Neural progenitor cell (in vitro differentiated cells): ENCODE results near the gene KATNAL1. TPM values are rescaled to one million over a fixed set of nuclear protein-coding genes. Genes with fewer than 3 reads are reported as not detected.
"Not testable (repeated sequence)": the region's sequence is repeated elsewhere in the genome, so short reads cannot be mapped to it uniquely, and the experiment has no call there.

Experiments
- DNase-seq: peaks from one replicate; pipeline ENCODE4 v3.0.0-alpha.2; 2016; ENCODE audit warnings: low spot score
- H2AFZ ChIP-seq: fragments of 200-600 bp; sonication (generic); replicated peaks from 2 replicates; pipeline ENCODE4 v1.6.1; 2016; ENCODE audit warnings: antibody characterized with exemption
- H3F3A ChIP-seq: fragments of 200-600 bp; sonication (generic); 2 replicates; pipeline ENCODE4 v1.6.1; 2016; ENCODE audit warnings: antibody characterized with exemption, low read depth
- H3K27ac ChIP-seq: fragments of 200-600 bp; sonication (generic); 2 replicates; pipeline ENCODE4 v1.5.1; 2016; ENCODE audit warnings: mild to moderate bottlenecking
- H3K27me3 ChIP-seq: fragments of 200-600 bp; sonication (generic); 2 replicates; pipeline ENCODE4 v1.6.1; 2016; ENCODE audit warnings: mild to moderate bottlenecking, moderate library complexity
- H3K36me3 ChIP-seq: fragments of 200-600 bp; sonication (generic); 2 replicates; pipeline ENCODE4 v1.5.1; 2016
- H3K4me1 ChIP-seq: fragments of 200-600 bp; sonication (generic); 2 replicates; pipeline ENCODE4 v1.6.1; 2016; ENCODE audit warnings: mixed run types
- H3K4me2 ChIP-seq: fragments of 200-600 bp; sonication (generic); 2 replicates; pipeline ENCODE4 v1.6.1; 2016
- H3K4me3 ChIP-seq: fragments of 200-600 bp; sonication (generic); 2 replicates; pipeline ENCODE4 v1.5.1; 2016
- H3K79me2 ChIP-seq: fragments of 200-600 bp; sonication (generic); 2 replicates; pipeline ENCODE4 v1.6.1; 2016; ENCODE audit warnings: low read depth
- H3K9ac ChIP-seq: fragments of 200-600 bp; sonication (generic); 2 replicates; pipeline ENCODE4 v1.6.1; 2016
- H3K9me3 ChIP-seq: fragments of 200-600 bp; sonication (generic); 2 replicates; pipeline ENCODE4 v1.5.1; 2016; ENCODE audit warnings: low read depth
- H4K20me1 ChIP-seq: fragments of 200-600 bp; sonication (generic); 2 replicates; pipeline ENCODE4 v1.6.1; 2016; ENCODE audit warnings: low read depth
- H3K27ac Mint-ChIP-seq: 3 replicates; pipeline ENCODE4 v1.8.0; 2021; ENCODE audit warnings: mixed read lengths
- H3K27me3 Mint-ChIP-seq: 2 replicates; pipeline ENCODE4 v1.8.0; 2022; ENCODE audit warnings: low read depth, mild to moderate bottlenecking, inconsistent platforms, moderate library complexity, mixed read lengths; ENCODE audit not compliant: insufficient read depth
- H3K36me3 Mint-ChIP-seq: 3 replicates; pipeline ENCODE4 v1.8.0; 2021; ENCODE audit warnings: mixed read lengths
- H3K4me1 Mint-ChIP-seq: 3 replicates; pipeline ENCODE4 v1.8.0; 2021; ENCODE audit warnings: mixed read lengths
- H3K4me3 Mint-ChIP-seq: 3 replicates; pipeline ENCODE4 v1.8.0; 2021; ENCODE audit warnings: mild to moderate bottlenecking, moderate library complexity, mixed read lengths
- H3K9me3 Mint-ChIP-seq: 3 replicates; pipeline ENCODE4 v1.8.0; 2020; ENCODE audit warnings: mixed read lengths
- CTCF ChIP-seq: fragments of 200-600 bp; sonication (generic); IDR thresholded peaks from 2 replicates; pipeline ENCODE4 v1.5.1; 2017; ENCODE audit warnings: antibody characterized with exemption, mild to moderate bottlenecking
- EZH2 ChIP-seq: fragments of 200-600 bp; sonication (generic); IDR thresholded peaks from 2 replicates; pipeline ENCODE4 v1.6.1; 2017; ENCODE audit warnings: antibody characterized with exemption, mild to moderate bottlenecking, moderate library complexity
- EZH2phosphoT487 ChIP-seq: fragments of 200-600 bp; sonication (generic); IDR thresholded peaks from 2 replicates; pipeline ENCODE4 v1.6.1; 2017; ENCODE audit warnings: antibody characterized with exemption
- total RNA-seq: library from RNA; depleted of rRNA; stranded (reverse); fragments of >200 nt; gene quantifications from 2 replicates; pipeline ENCODE4 v1.2.3, GENCODE V29; 2015; ENCODE audit warnings: low replicate concordance

Gene KATNAL1
- total RNA-seq, 1 donor from 2014 or later = 33.6 TPM

- Histone ChIP-seq H3K36me3 (no peaks in the 10 kb centered on the region), H3K9ac (no peak overlapping the region), H4K20me1 (peaks cover 6% of the 10 kb centered on the region), H3K27me3 (no peaks in the 10 kb centered on the region), H3K9me3 (no peaks in the 10 kb centered on the region), H3K4me3 (no peak overlapping the region), H2AFZ (no peak overlapping the region), H3K27ac (no peak overlapping the region), H3K4me2 (no peak overlapping the region), H3K4me1 (peaks cover 5% of the 10 kb centered on the region), H3F3A (no peaks in the 10 kb centered on the region), H3K79me2 (peaks cover 48% of the 10 kb centered on the region)
- Mint-ChIP-seq H3K36me3 (peaks cover 7% of the 10 kb centered on the region), H3K9me3 (peaks cover 2% of the 10 kb centered on the region), H3K4me1 (peaks cover 2% of the 10 kb centered on the region), H3K4me3 (no peak overlapping the region), H3K27ac (no peak overlapping the region), H3K27me3 (no peaks in the 10 kb centered on the region)
- TF ChIP-seq EZH2phosphoT487 (no peak), EZH2 (no peak), CTCF (no peak)
- DNase-seq = no peak
Measured at GRCh38 chr13:30292325-30292724, 15.0 kb downstream of the KATNAL1 start.

- peaks cover 6% of the 10 kb centered on the region for H4K20me1 ChIP-seq
- H3K27ac ChIP-seq = no peak overlapping the region
- peaks cover 13% of the 10 kb centered on the region for H3K36me3 Mint-ChIP-seq
- no peaks in the 10 kb centered on the region for H3K9me3 ChIP-seq
- no peaks in the 10 kb centered on the region for H3K36me3 ChIP-seq
- peaks cover 51% of the 10 kb centered on the region for H3K79me2 ChIP-seq
- no peak overlapping the region for H3K4me3 Mint-ChIP-seq
- no peak overlapping the region for H3K9ac ChIP-seq
- H3K4me1 ChIP-seq = peaks cover 5% of the 10 kb centered on the region
- H3K9me3 Mint-ChIP-seq = peaks cover under 1% of the 10 kb centered on the region
- H3K4me1 Mint-ChIP-seq = peaks cover 2% of the 10 kb centered on the region
- DNase-seq = no peak
- no peaks in the 10 kb centered on the region for H3F3A ChIP-seq
- no peak overlapping the region for H2AFZ ChIP-seq
- H3K27me3 Mint-ChIP-seq = no peaks in the 10 kb centered on the region
- H3K27me3 ChIP-seq = no peaks in the 10 kb centered on the region
- no peak overlapping the region for H3K4me3 ChIP-seq
- TF ChIP-seq EZH2 (no peak), CTCF (no peak), EZH2phosphoT487 (no peak)
- no peak overlapping the region for H3K27ac Mint-ChIP-seq
- H3K4me2 ChIP-seq = no peak overlapping the region
Measured at GRCh38 chr13:30290812-30291436, 16.4 kb downstream of the KATNAL1 start.

- Mint-ChIP-seq H3K9me3 (peaks cover 4% of the 10 kb centered on the region), H3K36me3 (peaks cover 14% of the 10 kb centered on the region), H3K27me3 (no peaks in the 10 kb centered on the region), H3K4me1 (peaks cover 2% of the 10 kb centered on the region), H3K27ac (no peak overlapping the region), H3K4me3 (no peak overlapping the region)
- no peak for DNase-seq
- H3K4me3 ChIP-seq = no peak overlapping the region
- no peaks in the 10 kb centered on the region for H3F3A ChIP-seq
- no peaks in the 10 kb centered on the region for H3K36me3 ChIP-seq
- peaks cover 55% of the 10 kb centered on the region for H3K79me2 ChIP-seq
- H3K27me3 ChIP-seq = no peaks in the 10 kb centered on the region
- H4K20me1 ChIP-seq = peaks cover 5% of the 10 kb centered on the region
- TF ChIP-seq EZH2phosphoT487 = no peak
- TF ChIP-seq CTCF = no peak
- no peak for TF ChIP-seq EZH2
- no peaks in the 10 kb centered on the region for H3K9me3 ChIP-seq
- no peak overlapping the region for H3K4me2 ChIP-seq
- no peak overlapping the region for H3K9ac ChIP-seq
- peaks cover 4% of the 10 kb centered on the region for H3K4me1 ChIP-seq
- H2AFZ ChIP-seq = no peak overlapping the region
- no peak overlapping the region for H3K27ac ChIP-seq
Measured at GRCh38 chr13:30289533-30289932, 17.8 kb downstream of the KATNAL1 start.

GRCh38 chr13:30286059-30286458, 21.3 kb downstream of the KATNAL1 start:
- H3K27ac ChIP-seq, DNase-seq, H3K9me3 ChIP-seq, H3K27me3 Mint-ChIP-seq, H3K4me3 Mint-ChIP-seq, H3K4me3 ChIP-seq, H4K20me1 ChIP-seq, H3K9me3 Mint-ChIP-seq, H3K4me1 ChIP-seq, H3K36me3 ChIP-seq, H3K4me2 ChIP-seq, H3K4me1 Mint-ChIP-seq, H3F3A ChIP-seq, H3K9ac ChIP-seq, H3K27ac Mint-ChIP-seq, H3K27me3 ChIP-seq, H2AFZ ChIP-seq: not testable (repeated sequence)
- H3K79me2 ChIP-seq = peaks cover 38% of the 10 kb centered on the region
- H3K36me3 Mint-ChIP-seq = peaks cover 20% of the 10 kb centered on the region
